ENCODE results near the gene LRFN4. TPM values are rescaled to one million over a fixed set of nuclear protein-coding genes. Genes with fewer than 3 reads are reported as not detected.

The LRFN4 gene
- total RNA-seq, 1 experiment from 2014 or later, result 4.7 TPM

GRCh38 chr11:66870616-66871520 is 14.0 kb downstream of the LRFN4 start:
- no peak for DNase-seq (ENCODE audit: low spot score)

- no peak for DNase-seq (ENCODE audit: low spot score)
Measured at GRCh38 chr11:66871521-66871901, 14.6 kb downstream of the LRFN4 start.

GRCh38 chr11:66874232-66874631 is 17.4 kb downstream of the LRFN4 start:
- DNase-seq (ENCODE audit: low spot score), result no peak

- no peak for DNase-seq (ENCODE audit: low spot score)
Measured at GRCh38 chr11:66875378-66875777, 18.5 kb downstream of the LRFN4 start.

- DNase-seq (ENCODE audit: low spot score), result peak; percentile 48
Measured at GRCh38 chr11:66877588-66878385, 20.9 kb downstream of the LRFN4 start.

- peak; percentile 35 for DNase-seq (ENCODE audit: low spot score)
Measured at GRCh38 chr11:66878474-66878873, 21.6 kb downstream of the LRFN4 start.

- no peak for DNase-seq (ENCODE audit: low spot score)
Measured at GRCh38 chr11:66879000-66879399, 22.1 kb downstream of the LRFN4 start.

- no peak for DNase-seq (ENCODE audit: low spot score)
Measured at GRCh38 chr11:66879583-66879982, 22.7 kb downstream of the LRFN4 start.

GRCh38 chr11:66879999-66880398 is 23.1 kb downstream of the LRFN4 start:
- no peak for DNase-seq (ENCODE audit: low spot score)

GRCh38 chr11:66880496-66881450 is 23.9 kb downstream of the LRFN4 start:
- DNase-seq (ENCODE audit: low spot score), result peak; percentile 76

- no peak for DNase-seq (ENCODE audit: low spot score)
Measured at GRCh38 chr11:66881451-66881835, 24.6 kb downstream of the LRFN4 start.

GRCh38 chr11:66881927-66882452 is 25.1 kb downstream of the LRFN4 start:
- no peak for DNase-seq (ENCODE audit: low spot score)

- DNase-seq (ENCODE audit: low spot score), result no peak
Measured at GRCh38 chr11:66882561-66883015, 25.7 kb downstream of the LRFN4 start.

GRCh38 chr11:66883016-66883965 is 26.4 kb downstream of the LRFN4 start:
- DNase-seq (ENCODE audit: low spot score), result peak; percentile 70

- DNase-seq (ENCODE audit: low spot score), result no peak
Measured at GRCh38 chr11:66884443-66884842, 27.6 kb downstream of the LRFN4 start.

- no peak for DNase-seq (ENCODE audit: low spot score)
Measured at GRCh38 chr11:66885469-66885868, 28.6 kb downstream of the LRFN4 start.

GRCh38 chr11:66885950-66886440 is 29.1 kb downstream of the LRFN4 start:
- DNase-seq (ENCODE audit: low spot score), result no peak

- no peak for DNase-seq (ENCODE audit: low spot score)
Measured at GRCh38 chr11:66886671-66887221, 29.9 kb downstream of the LRFN4 start.

GRCh38 chr11:66887526-66887925 is 30.7 kb downstream of the LRFN4 start:
- DNase-seq (ENCODE audit: low spot score), result no peak

- DNase-seq (ENCODE audit: low spot score), result no peak
Measured at GRCh38 chr11:66888282-66888681, 31.4 kb downstream of the LRFN4 start.

Data from H4 (cell line).